GM12878 (cell line): ENCODE data around the gene NOD2. TPM values are rescaled to one million over a fixed set of nuclear protein-coding genes. Genes with fewer than 3 reads are reported as not detected.

Experiments used
- CBFB ChIP-seq: IDR thresholded peaks from 2 replicates; pipeline ENCODE4 v1.6.1; 2016; ENCODE audit warnings: antibody characterized with exemption, low read depth
- CHD2 ChIP-seq: IDR thresholded peaks from 2 replicates; pipeline ENCODE4 v1.6.1; 2011; ENCODE audit warnings: low read depth, low read length, improper control_type of control experiment, borderline replicate concordance
- CHD4 ChIP-seq: fragments of 200-600 bp; sonication (generic); IDR thresholded peaks from 2 replicates; pipeline ENCODE4 v1.6.1; 2016; ENCODE audit warnings: mild to moderate bottlenecking
- CUX1 ChIP-seq: IDR thresholded peaks from 2 replicates; pipeline ENCODE4 v1.6.1; 2012; ENCODE audit warnings: improper control_type of control experiment, low read depth, low read length; ENCODE audit not compliant: insufficient replicate concordance
- EED ChIP-seq: sonication (generic); IDR thresholded peaks from 2 replicates; pipeline ENCODE4 v1.6.1; 2016; ENCODE audit warnings: antibody characterized with exemption, low read depth
- GATAD2B ChIP-seq: fragments of 450-650 bp; conservative IDR thresholded peaks from 2 replicates; pipeline ENCODE4 v1.6.1; 2017; ENCODE audit warnings: low read depth, mild to moderate bottlenecking, moderate library complexity
- MTA2 ChIP-seq: fragments of 450-650 bp; IDR thresholded peaks from 2 replicates; pipeline ENCODE4 v1.6.1; 2016; ENCODE audit warnings: low read depth, mild to moderate bottlenecking, moderate library complexity
- MYB ChIP-seq: fragments of 150-350 bp; IDR thresholded peaks from 2 replicates; pipeline ENCODE4 v1.6.1; 2014; ENCODE audit warnings: mild to moderate bottlenecking, low read depth, low read length, borderline replicate concordance
- POU2F2 ChIP-seq: IDR thresholded peaks from 3 replicates; pipeline ENCODE4 v1.6.1; 2011; ENCODE audit warnings: low read depth, mild to moderate bottlenecking, low read length, borderline replicate concordance
- RAD21 ChIP-seq: IDR thresholded peaks from 2 replicates; pipeline ENCODE4 v1.6.1; 2011; ENCODE audit warnings: mild to moderate bottlenecking, low read depth, low read length, moderate library complexity; ENCODE audit not compliant: insufficient read depth
- RCOR1 ChIP-seq: conservative IDR thresholded peaks from 2 replicates; pipeline ENCODE4 v1.6.1; 2012; ENCODE audit warnings: low read depth, low read length, improper control_type of control experiment
- SMARCA5 ChIP-seq: fragments of 450-650 bp; IDR thresholded peaks from 2 replicates; pipeline ENCODE4 v1.6.1; 2017; ENCODE audit warnings: mild to moderate bottlenecking
- SMC3 ChIP-seq: IDR thresholded peaks from 2 replicates; pipeline ENCODE4 v1.6.1; 2011; ENCODE audit warnings: low read length, improper control_type of control experiment, borderline replicate concordance
- SPI1 ChIP-seq: IDR thresholded peaks from 2 replicates; pipeline ENCODE4 v1.6.1; 2011; ENCODE audit warnings: low read depth, mild to moderate bottlenecking, low read length, moderate library complexity, borderline replicate concordance; ENCODE audit not compliant: insufficient read depth
- STAT3 ChIP-seq: IDR thresholded peaks from 2 replicates; pipeline ENCODE4 v1.6.1; 2011; ENCODE audit warnings: low read depth, low read length, improper control_type of control experiment
- TBL1XR1 ChIP-seq: IDR thresholded peaks from 2 replicates; pipeline ENCODE4 v1.6.1; 2012; ENCODE audit warnings: low read depth, low read length, improper control_type of control experiment
- TCF3 ChIP-seq: IDR thresholded peaks from 2 replicates; pipeline ENCODE4 v1.6.1; 2012; ENCODE audit warnings: low read depth, mild to moderate bottlenecking, low read length, borderline replicate concordance; ENCODE audit not compliant: insufficient read depth
- ZBTB40 ChIP-seq: fragments of 450-650 bp; IDR thresholded peaks from 2 replicates; pipeline ENCODE4 v1.6.1; 2016; ENCODE audit warnings: mild to moderate bottlenecking, moderate library complexity, borderline replicate concordance
- ZNF217 ChIP-seq: fragments of 450-650 bp; IDR thresholded peaks from 2 replicates; pipeline ENCODE4 v1.6.1; 2017; ENCODE audit warnings: antibody characterized with exemption, mild to moderate bottlenecking
- ZNF24 ChIP-seq: fragments of 450-650 bp; IDR thresholded peaks from 2 replicates; pipeline ENCODE4 v1.6.1; 2017; ENCODE audit warnings: antibody characterized with exemption, mild to moderate bottlenecking
- polyA plus RNA-seq, 11 experiments: library from polyadenylated mRNA; depleted of rRNA in 4 of 11; unstranded in 6 of 11; stranded (reverse) in 5 of 11; fragments of >200 nt; fragmentation: Nextera tagmentation in 4 of 11; fragmentation: Illumina TruSeq in 1 of 11; extraction: Ambion mirVana in 4 of 11; extraction: Trizol in 1 of 11; gene quantifications; 1 replicate in 1 of 11; 2 replicates in 10 of 11; pipeline versions ENCODE4 v1.2.1 to v1.2.3, GENCODE V29; 2011 to 2016; ENCODE audit warnings: inconsistent platforms in 2 of 11, missing spikeins in 2 of 11, low read depth in 1 of 11
- total RNA-seq, 4 experiments: library from RNA; depleted of rRNA in 3 of 4; stranded (reverse); fragments of >200 nt in 3 of 4; fragmentation: Illumina TruSeq in 1 of 4; extraction: Trizol in 1 of 4; gene quantifications; 2 replicates each; pipeline versions ENCODE4 v1.2.1 to v1.2.3, GENCODE V29; 2013 to 2021

The NOD2 gene
- total and polyA plus RNA-seq, 10 of the 15 experiments (the other 5 are each of a cell fraction or from before 2014, with no cell fraction given), result 1.0 to 18.6 (median 6.7) TPM

- TF ChIP-seq CUX1, result no peak
- TF ChIP-seq CHD4, result no peak
- TF ChIP-seq EED, result peak; percentile 77
- 0 out of 3 replicates have a peak, but pooled peaks have one; percentile 44 for TF ChIP-seq POU2F2
- no peak for TF ChIP-seq ZNF24
- TF ChIP-seq GATAD2B, result peak; percentile 90
- TF ChIP-seq RAD21, result no peak
- peak; percentile 51 for TF ChIP-seq SPI1
- peak; percentile 66; the same call in 1 of the 2 replicates for TF ChIP-seq TBL1XR1
- peak; percentile 65; the same call in 1 of the 2 replicates for TF ChIP-seq ZNF217
- TF ChIP-seq CHD2, result no peak
- 0 out of 2 replicates have a peak, but pooled peaks have one; percentile 21 for TF ChIP-seq CBFB
- TF ChIP-seq MYB, result no peak
- no peak for TF ChIP-seq ZBTB40
- peak; percentile 64; the same call in 1 of the 2 replicates for TF ChIP-seq MTA2
- no peak for TF ChIP-seq STAT3
- TF ChIP-seq SMC3, result no peak
- no peak for TF ChIP-seq RCOR1
- peak; percentile 69; the same call in 1 of the 2 replicates for TF ChIP-seq TCF3
- peak; percentile 89 for TF ChIP-seq SMARCA5
Measured at GRCh38 chr16:50681021-50681885, 12.2 kb upstream of the NOD2 start, which contains the start of gene SNX20 (continued).
